K562 (cell line): ENCODE data around the gene ANKRD34A.

Experiments
- CBFB ChIP-seq: sonication (generic); formaldehyde crosslinking; IDR thresholded peaks from 2 replicates; pipeline ENCODE4 v1.4.0; 2020; ENCODE audit warnings: mild to moderate bottlenecking, missing genetic modification reagents
- CBX5 ChIP-seq: IDR thresholded peaks from 2 replicates; pipeline ENCODE4 v1.6.1; 2014; ENCODE audit warnings: low read depth, borderline replicate concordance
- NFE2 ChIP-seq: IDR thresholded peaks from 2 replicates; pipeline ENCODE4 v1.6.1; 2014; ENCODE audit warnings: antibody characterized with exemption, low read depth
- POLR2A ChIP-seq: fragments of 450-650 bp; conservative IDR thresholded peaks from 2 replicates; pipeline ENCODE4 v1.6.1; 2016
- SIRT6 ChIP-seq: IDR thresholded peaks from one replicate; pipeline ENCODE4 v1.6.1; 2012; ENCODE audit warnings: low read depth, mild to moderate bottlenecking, control low read depth, inconsistent platforms, low read length, moderate library complexity
- TCF7L2 ChIP-seq: fragments of 150-350 bp; IDR thresholded peaks from 2 replicates; pipeline ENCODE4 v1.6.1; 2016; ENCODE audit warnings: low read depth, mild to moderate bottlenecking, low read length, moderate library complexity
- USF2 ChIP-seq: sonication (generic); formaldehyde crosslinking; IDR thresholded peaks from 2 replicates; pipeline ENCODE4 v1.5.0; 2020; ENCODE audit warnings: missing genetic modification reagents
- ZFP36 ChIP-seq: fragments of 150-350 bp; IDR thresholded peaks from 2 replicates; pipeline ENCODE4 v1.6.1; 2018; ENCODE audit warnings: low read length, low read depth; ENCODE audit not compliant: partially characterized antibody

- TF ChIP-seq CBX5 (no peak), SIRT6 (no peak), POLR2A (no peak), TCF7L2 (no peak), ZFP36 (no peak), NFE2 (no peak), USF2 (CRISPR knock-in tag) (no peak), CBFB (CRISPR knock-in tag) (no peak)
These were observed 12.8 kb downstream of the ANKRD34A start for GRCh38 chr1:145951526-145951925.
